ENCODE results near the gene DLX6. TPM values are rescaled to one million over a fixed set of nuclear protein-coding genes. Genes with fewer than 3 reads are reported as not detected.

DLX6 gene
- total RNA-seq, 1 experiment from 2014 or later: 1.3 TPM

DNA sequence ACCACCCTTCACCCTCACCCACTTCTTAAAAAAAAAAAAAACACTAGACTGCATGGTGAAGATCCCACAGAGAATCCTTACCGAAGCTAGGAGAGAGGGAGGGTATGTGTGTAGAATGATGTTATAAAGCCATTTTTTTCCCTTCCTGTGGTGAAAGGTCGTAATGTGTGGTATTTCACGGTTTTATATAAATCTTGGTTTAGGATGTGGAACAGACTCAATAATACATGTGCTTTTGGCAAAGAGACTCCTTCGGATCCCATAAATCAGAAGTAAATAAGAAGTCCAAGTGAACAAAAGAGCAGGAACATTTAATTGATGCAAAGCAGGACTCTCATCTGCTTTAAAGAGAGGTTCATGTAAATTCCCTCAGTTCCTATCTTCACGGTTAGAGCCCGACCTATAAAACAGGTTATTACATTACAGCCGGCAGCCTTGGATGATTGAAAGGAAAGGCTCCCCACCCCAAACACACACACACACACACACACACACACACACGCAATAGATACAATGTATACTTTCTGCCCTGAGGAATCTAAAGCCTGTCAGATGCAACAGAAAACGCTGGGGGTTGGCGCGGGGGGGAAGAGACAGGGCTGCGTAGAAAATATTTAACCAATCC lies 10.5 kb downstream of the DLX6 start:
- CTCF ChIA-PET: interaction anchor here (0.8 kb wide), 1 partner anchor 16 kb away, joined by 5 read pairs; no protein-coding TSS in a partner anchor

DNA sequence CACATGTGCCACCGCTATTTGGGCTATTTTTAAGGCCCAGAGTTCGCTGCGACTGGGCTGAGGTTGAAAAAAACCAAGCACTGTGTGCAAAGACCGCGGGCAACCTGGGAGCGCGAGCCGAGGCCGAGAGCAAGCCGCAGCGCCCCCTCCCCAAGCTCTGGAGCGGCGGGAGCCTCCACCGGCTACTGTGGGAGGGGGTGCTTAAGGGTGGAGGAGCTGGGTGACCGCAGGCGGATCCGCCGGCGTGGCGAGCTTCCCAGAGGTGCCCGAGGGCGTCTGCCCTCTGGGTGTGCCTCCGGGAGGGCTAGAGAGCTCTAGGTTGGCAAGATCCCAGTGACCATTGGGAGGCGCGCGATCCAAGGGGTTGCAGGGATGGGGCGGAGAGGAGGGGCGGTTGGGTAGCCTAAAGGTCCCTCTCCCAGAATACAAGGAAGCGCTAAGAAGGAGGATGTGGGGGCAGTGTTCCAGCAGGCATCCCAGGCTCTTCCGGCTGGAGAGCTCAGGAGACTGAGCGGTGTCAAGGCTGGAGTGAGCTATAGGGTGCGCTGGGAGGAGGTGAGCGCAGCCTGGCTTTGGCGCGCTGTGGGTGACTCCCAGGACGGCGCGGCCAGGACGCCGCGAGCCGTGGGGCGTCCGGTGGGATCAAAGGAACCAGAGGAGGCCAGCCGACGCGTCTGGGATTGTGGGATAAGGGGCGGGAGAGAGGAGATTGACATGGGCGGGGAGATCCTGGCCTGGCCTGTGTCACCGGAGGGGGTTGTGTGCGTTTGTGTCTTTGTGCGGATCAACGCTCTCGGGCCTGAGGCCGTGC lies 11.2 kb downstream of the DLX6 start:
- Histone ChIP-seq H3K27me3 (ENCODE audit: control insufficient read depth, insufficient read depth, low read length) (peaks cover 25% of the 10 kb centered on the region), H3K4me3 (ENCODE audit: low read depth in 2 of 2, low read length in 2 of 2) (peak overlapping the region; percentile 34 to 50), H3K9me3 (ENCODE audit: control insufficient read depth, insufficient read depth, low read depth, low read length) (no peaks in the 10 kb centered on the region), H3K36me3 (ENCODE audit: control insufficient read depth, insufficient read depth, low read length) (no peaks in the 10 kb centered on the region), H3K27ac (ENCODE audit: low read length) (no peak overlapping the region), H3K4me1 (ENCODE audit: control insufficient read depth, insufficient read depth, low read length) (peaks cover 8% of the 10 kb centered on the region; the same call in 1 of the 2 replicates)
- TF ChIP-seq, protein P1, sequence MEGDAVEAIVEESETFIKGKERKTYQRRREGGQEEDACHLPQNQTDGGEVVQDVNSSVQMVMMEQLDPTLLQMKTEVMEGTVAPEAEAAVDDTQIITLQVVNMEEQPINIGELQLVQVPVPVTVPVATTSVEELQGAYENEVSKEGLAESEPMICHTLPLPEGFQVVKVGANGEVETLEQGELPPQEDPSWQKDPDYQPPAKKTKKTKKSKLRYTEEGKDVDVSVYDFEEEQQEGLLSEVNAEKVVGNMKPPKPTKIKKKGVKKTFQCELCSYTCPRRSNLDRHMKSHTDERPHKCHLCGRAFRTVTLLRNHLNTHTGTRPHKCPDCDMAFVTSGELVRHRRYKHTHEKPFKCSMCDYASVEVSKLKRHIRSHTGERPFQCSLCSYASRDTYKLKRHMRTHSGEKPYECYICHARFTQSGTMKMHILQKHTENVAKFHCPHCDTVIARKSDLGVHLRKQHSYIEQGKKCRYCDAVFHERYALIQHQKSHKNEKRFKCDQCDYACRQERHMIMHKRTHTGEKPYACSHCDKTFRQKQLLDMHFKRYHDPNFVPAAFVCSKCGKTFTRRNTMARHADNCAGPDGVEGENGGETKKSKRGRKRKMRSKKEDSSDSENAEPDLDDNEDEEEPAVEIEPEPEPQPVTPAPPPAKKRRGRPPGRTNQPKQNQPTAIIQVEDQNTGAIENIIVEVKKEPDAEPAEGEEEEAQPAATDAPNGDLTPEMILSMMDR (IDR thresholded peaks at IDR 0.05): peak; percentile 49; the same call in 1 of the 2 replicates
- TF ChIP-seq TCF7L2 (IDR thresholded peaks at IDR 0.05; ENCODE audit: low read depth, low read length): peak; percentile 88
- TF ChIP-seq POLR2AphosphoS5 (IDR thresholded peaks at IDR 0.05; ENCODE audit: low read depth, low read length): no peak
- DNase-seq (ENCODE audit: low read depth, low spot score) (no peak), ATAC-seq (peak; percentile 93)
- intact Hi-C loops (cut with micrococcal nuclease; ENCODE audit: unreplicated experiment): no loop called here
- no TSS peak for BruUV-seq (replicated peaks)
- CTCF ChIA-PET: interaction anchor here (0.8 kb wide), 1 partner anchor 17 kb away, joined by 5 read pairs; no protein-coding TSS in a partner anchor
- POLR2A ChIA-PET: no interaction called here
- in situ Hi-C loops (cut with HindIII; ENCODE audit: low pct_unique_long_range_greater_than_20kb, low sequenced_read_pairs): no loop called here

More for the DNA sequence above, 10.5 kb downstream of the DLX6 start:
- peaks cover 26% of the 10 kb centered on the region for H3K27me3 ChIP-seq (ENCODE audit: control insufficient read depth, insufficient read depth, low read length)
- peaks cover 8% of the 10 kb centered on the region; the same call in 1 of the 2 replicates for H3K4me1 ChIP-seq (ENCODE audit: control insufficient read depth, insufficient read depth, low read length)
- H3K27ac ChIP-seq (ENCODE audit: low read length): no peak overlapping the region
- no peaks in the 10 kb centered on the region for H3K9me3 ChIP-seq (ENCODE audit: control insufficient read depth, insufficient read depth, low read depth, low read length)
- DNase-seq (ENCODE audit: low read depth, low spot score): no peak
- in situ Hi-C loops (cut with HindIII; ENCODE audit: low pct_unique_long_range_greater_than_20kb, low sequenced_read_pairs): no loop called here
- TF ChIP-seq, protein P2, sequence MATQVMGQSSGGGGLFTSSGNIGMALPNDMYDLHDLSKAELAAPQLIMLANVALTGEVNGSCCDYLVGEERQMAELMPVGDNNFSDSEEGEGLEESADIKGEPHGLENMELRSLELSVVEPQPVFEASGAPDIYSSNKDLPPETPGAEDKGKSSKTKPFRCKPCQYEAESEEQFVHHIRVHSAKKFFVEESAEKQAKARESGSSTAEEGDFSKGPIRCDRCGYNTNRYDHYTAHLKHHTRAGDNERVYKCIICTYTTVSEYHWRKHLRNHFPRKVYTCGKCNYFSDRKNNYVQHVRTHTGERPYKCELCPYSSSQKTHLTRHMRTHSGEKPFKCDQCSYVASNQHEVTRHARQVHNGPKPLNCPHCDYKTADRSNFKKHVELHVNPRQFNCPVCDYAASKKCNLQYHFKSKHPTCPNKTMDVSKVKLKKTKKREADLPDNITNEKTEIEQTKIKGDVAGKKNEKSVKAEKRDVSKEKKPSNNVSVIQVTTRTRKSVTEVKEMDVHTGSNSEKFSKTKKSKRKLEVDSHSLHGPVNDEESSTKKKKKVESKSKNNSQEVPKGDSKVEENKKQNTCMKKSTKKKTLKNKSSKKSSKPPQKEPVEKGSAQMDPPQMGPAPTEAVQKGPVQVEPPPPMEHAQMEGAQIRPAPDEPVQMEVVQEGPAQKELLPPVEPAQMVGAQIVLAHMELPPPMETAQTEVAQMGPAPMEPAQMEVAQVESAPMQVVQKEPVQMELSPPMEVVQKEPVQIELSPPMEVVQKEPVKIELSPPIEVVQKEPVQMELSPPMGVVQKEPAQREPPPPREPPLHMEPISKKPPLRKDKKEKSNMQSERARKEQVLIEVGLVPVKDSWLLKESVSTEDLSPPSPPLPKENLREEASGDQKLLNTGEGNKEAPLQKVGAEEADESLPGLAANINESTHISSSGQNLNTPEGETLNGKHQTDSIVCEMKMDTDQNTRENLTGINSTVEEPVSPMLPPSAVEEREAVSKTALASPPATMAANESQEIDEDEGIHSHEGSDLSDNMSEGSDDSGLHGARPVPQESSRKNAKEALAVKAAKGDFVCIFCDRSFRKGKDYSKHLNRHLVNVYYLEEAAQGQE (IDR thresholded peaks at IDR 0.05; ENCODE audit: insufficient read depth in 1 of 2, low read depth in 2 of 2, low read length in 1 of 2): no peak
- TF ChIP-seq TCF7L2 (IDR thresholded peaks at IDR 0.05; ENCODE audit: low read depth, low read length) (no peak), SIN3A (IDR thresholded peaks at IDR 0.05; ENCODE audit: borderline replicate concordance, insufficient read depth, low read depth, low read length) (no peak), POLR2AphosphoS5 (IDR thresholded peaks at IDR 0.05; ENCODE audit: low read depth, low read length) (no peak)
- TF ChIP-seq, protein P1 (IDR thresholded peaks at IDR 0.05): no peak
- POLR2A ChIA-PET: no interaction called here
- H3K36me3 ChIP-seq (ENCODE audit: control insufficient read depth, insufficient read depth, low read length): no peaks in the 10 kb centered on the region
- BruUV-seq (replicated peaks): no TSS peak
- H3K4me3 ChIP-seq (ENCODE audit: low read depth in 2 of 2, low read length in 2 of 2): peak overlapping the region; percentile 34 to 50
- no peak for ATAC-seq
- intact Hi-C loops (cut with micrococcal nuclease; ENCODE audit: unreplicated experiment): no loop called here
